A673 (cell line): ENCODE results near the gene TTLL11. TPM values are rescaled to one million over a fixed set of nuclear protein-coding genes. Genes with fewer than 3 reads are reported as not detected.

Source experiments
- BruUV-seq: library from RNA; stranded (reverse); fragments of 400-500 nt; replicated peaks from 2 replicates; lab custom pipeline; 2021; lab: Mats Ljungman, UMichigan
- CTCF ChIA-PET: fragments of 300-600 bp; sonication (Branson Sonifier 250); formaldehyde crosslinking; loops from one replicate; lab custom pipeline; 2022; ENCODE audit warnings: antibody characterized with exemption; lab: Charles Lee
- POLR2A ChIA-PET: fragments of 300-600 bp; sonication (Branson Sonifier 250); formaldehyde crosslinking; loops from one replicate; lab custom pipeline; 2022; ENCODE audit warnings: antibody characterized with exemption; ENCODE audit not compliant: low non-redundant PET; lab: Charles Lee
- DNase-seq: peaks from one replicate; pipeline ENCODE4 v3.0.0-alpha.2; 2015; ENCODE audit warnings: low spot score
- H3K27ac ChIP-seq: fragments of 200-600 bp; sonication (generic); 2 replicates; pipeline ENCODE4 v1.5.1; 2016; ENCODE audit warnings: mixed run types, low read depth, mild to moderate bottlenecking, mixed read lengths, antibody characterized with exemption, low read length; ENCODE audit not compliant: poor library complexity, severe bottlenecking
- H3K27me3 ChIP-seq: fragments of 200-600 bp; sonication (generic); replicated peaks from 2 replicates; pipeline ENCODE4 v1.6.1; 2017; ENCODE audit warnings: mixed run types, low read depth, mild to moderate bottlenecking, mixed read lengths, antibody characterized with exemption, low read length; ENCODE audit not compliant: insufficient read depth, poor library complexity
- H3K36me3 ChIP-seq: fragments of 200-600 bp; sonication (generic); 2 replicates; pipeline ENCODE4 v1.6.1; 2016; ENCODE audit warnings: mixed run types, mild to moderate bottlenecking, mixed read lengths, antibody characterized with exemption, low read length; ENCODE audit not compliant: insufficient read depth, poor library complexity, severe bottlenecking
- H3K4me1 ChIP-seq: fragments of 200-600 bp; sonication (generic); 2 replicates; pipeline ENCODE4 v1.6.1; 2017; ENCODE audit warnings: mixed run types, mild to moderate bottlenecking, mixed read lengths, antibody characterized with exemption, low read length; ENCODE audit not compliant: insufficient read depth, poor library complexity, severe bottlenecking
- H3K4me3 ChIP-seq: fragments of 200-600 bp; sonication (generic); 2 replicates; pipeline ENCODE4 v1.5.1; 2016; ENCODE audit warnings: low read depth, mixed run types, mild to moderate bottlenecking, mixed read lengths, low read length; ENCODE audit not compliant: poor library complexity, severe bottlenecking
- H3K9me3 ChIP-seq: fragments of 200-600 bp; sonication (generic); 2 replicates; pipeline ENCODE4 v1.6.1; 2016; ENCODE audit warnings: mixed run types, low read depth, mild to moderate bottlenecking, mixed read lengths, antibody characterized with exemption, low read length; ENCODE audit not compliant: poor library complexity, severe bottlenecking
- EZH2 ChIP-seq: fragments of 200-600 bp; sonication (generic); IDR thresholded peaks from 2 replicates; pipeline ENCODE4 v1.6.1; 2017; ENCODE audit warnings: borderline replicate concordance, low read depth, mild to moderate bottlenecking, mixed read lengths, antibody characterized with exemption, low read length; ENCODE audit not compliant: poor library complexity, severe bottlenecking
- intact Hi-C: fragments of 100-400 bp; cut with micrococcal nuclease; formaldehyde crosslinking; loops from one replicate; pipeline ENCODE4 v1.10.0; 2022; ENCODE audit not compliant: unreplicated experiment
- total RNA-seq: library from RNA; stranded (reverse); gene quantifications from 2 replicates; pipeline ENCODE4 v1.2.3, GENCODE V29; 2021
- TF ChIP-seq, protein P1 (sequence below): fragments of 300-800, 200-600 bp; sonication (generic); conservative IDR thresholded peaks from 2 replicates; pipeline ENCODE4 v1.5.1; 2017; ENCODE audit warnings: low read depth, mild to moderate bottlenecking, antibody characterized with exemption, low read length, moderate library complexity, mixed read lengths

The TTLL11 gene
- total RNA-seq, 1 experiment from 2014 or later: 3.0 TPM

DNA sequence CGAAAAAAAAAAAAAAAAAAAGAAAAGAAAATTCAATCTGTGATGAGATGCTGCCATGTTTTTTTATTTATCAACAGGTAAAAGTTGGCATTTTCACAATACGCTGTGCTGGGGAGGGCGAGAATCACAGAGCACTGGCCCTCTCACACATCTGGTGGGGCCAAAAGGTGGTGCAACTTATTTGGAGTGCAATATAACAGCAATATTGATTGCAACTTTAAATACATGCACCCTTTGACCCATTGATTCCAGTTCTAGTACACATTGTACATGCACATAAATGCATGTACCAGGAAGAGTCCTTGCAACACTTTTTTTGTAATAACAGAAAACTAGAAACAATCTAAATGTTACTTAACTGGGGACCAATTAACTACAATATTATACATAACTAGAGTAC, 282.6 kb downstream of the TTLL11 start:
- CTCF ChIA-PET: no interaction called here

DNA sequence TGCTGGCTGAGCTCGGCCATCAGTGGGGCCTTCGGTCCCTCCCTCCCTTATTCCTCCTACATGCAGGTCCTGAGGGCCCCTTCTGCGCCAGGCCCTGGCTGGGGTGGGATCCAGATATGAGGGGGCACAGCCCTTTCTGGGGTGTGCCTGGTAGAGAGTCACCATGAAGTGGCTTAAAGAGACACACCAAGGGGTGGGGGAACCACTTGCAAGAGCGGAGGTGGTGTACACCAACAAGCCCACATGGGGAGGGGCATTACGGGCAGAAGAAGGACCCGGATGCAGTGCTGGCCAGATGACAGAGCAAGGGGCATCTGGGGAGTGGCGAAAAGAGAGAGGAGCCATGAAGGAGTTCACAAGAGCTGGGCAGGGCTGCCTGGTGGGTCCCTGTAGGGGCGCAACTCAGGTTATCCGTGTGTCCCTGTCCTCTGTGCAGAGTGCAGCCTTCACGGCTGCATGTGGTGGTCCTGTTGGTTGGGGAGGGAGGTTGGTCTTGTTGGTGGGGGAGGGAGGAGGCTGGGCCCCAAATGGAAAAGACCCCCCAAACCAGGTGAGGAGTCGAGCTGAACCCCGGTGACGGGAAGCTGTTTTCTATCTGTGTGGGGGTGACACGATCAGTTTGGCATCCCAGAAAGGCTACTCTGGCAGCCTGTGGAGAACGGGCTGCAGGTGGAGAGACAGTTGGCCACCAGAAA, 283.6 kb downstream of the TTLL11 start:
- no TSS peak for BruUV-seq
- H3K9me3 ChIP-seq: no peaks in the 10 kb centered on the region
- no peak for DNase-seq
- intact Hi-C loops: no loop called here
- H3K36me3 ChIP-seq: no peaks in the 10 kb centered on the region
- H3K4me1 ChIP-seq: no peaks in the 10 kb centered on the region
- ChIA-PET POLR2A (no interaction called here), CTCF (no interaction called here)
- no peaks in the 10 kb centered on the region for H3K27me3 ChIP-seq
- no peak for TF ChIP-seq EZH2
- TF ChIP-seq, protein P1, sequence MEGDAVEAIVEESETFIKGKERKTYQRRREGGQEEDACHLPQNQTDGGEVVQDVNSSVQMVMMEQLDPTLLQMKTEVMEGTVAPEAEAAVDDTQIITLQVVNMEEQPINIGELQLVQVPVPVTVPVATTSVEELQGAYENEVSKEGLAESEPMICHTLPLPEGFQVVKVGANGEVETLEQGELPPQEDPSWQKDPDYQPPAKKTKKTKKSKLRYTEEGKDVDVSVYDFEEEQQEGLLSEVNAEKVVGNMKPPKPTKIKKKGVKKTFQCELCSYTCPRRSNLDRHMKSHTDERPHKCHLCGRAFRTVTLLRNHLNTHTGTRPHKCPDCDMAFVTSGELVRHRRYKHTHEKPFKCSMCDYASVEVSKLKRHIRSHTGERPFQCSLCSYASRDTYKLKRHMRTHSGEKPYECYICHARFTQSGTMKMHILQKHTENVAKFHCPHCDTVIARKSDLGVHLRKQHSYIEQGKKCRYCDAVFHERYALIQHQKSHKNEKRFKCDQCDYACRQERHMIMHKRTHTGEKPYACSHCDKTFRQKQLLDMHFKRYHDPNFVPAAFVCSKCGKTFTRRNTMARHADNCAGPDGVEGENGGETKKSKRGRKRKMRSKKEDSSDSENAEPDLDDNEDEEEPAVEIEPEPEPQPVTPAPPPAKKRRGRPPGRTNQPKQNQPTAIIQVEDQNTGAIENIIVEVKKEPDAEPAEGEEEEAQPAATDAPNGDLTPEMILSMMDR: no peak
- H3K4me3 ChIP-seq: no peak overlapping the region
- H3K27ac ChIP-seq: no peak overlapping the region

More for the DNA sequence above, 282.6 kb downstream of the TTLL11 start:
- Histone ChIP-seq H3K9me3 (no peaks in the 10 kb centered on the region), H3K4me1 (no peaks in the 10 kb centered on the region), H3K27me3 (no peaks in the 10 kb centered on the region), H3K27ac (no peak overlapping the region), H3K36me3 (no peaks in the 10 kb centered on the region), H3K4me3 (no peak overlapping the region)
- BruUV-seq: no TSS peak
- TF ChIP-seq, protein P1: no peak
- TF ChIP-seq EZH2: no peak
- DNase-seq: no peak
- POLR2A ChIA-PET: no interaction called here
- intact Hi-C loops: no loop called here

DNA sequence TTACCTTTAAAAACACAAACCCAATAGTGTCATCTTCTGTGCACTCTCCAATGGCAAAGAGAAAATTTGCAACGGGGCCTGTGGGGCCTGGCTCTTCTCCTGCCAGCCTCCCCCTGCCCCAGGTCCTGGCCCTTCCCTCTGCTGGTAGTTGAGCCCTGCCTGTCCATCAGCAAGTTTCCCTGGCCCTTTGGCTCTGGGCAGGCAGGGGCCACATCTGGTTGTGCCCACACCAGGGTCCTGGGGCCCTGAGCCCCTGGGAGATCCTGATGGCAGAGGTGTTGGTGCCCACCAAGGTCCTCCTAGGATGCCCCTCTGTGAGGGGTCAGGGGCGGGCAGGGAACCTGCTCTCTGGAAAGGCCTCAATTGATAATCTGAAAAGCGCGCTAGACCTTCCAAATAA, 284.3 kb downstream of the TTLL11 start:
- no peak for DNase-seq
- H3K27me3 ChIP-seq: no peaks in the 10 kb centered on the region
- no peak overlapping the region for H3K4me3 ChIP-seq
- BruUV-seq: no TSS peak
- ChIA-PET CTCF (no interaction called here), POLR2A (no interaction called here)
- H3K4me1 ChIP-seq: no peaks in the 10 kb centered on the region
- intact Hi-C loops: no loop called here
- no peak overlapping the region for H3K27ac ChIP-seq
- TF ChIP-seq, protein P1: no peak
- no peak for TF ChIP-seq EZH2
- H3K36me3 ChIP-seq: no peaks in the 10 kb centered on the region
- no peaks in the 10 kb centered on the region for H3K9me3 ChIP-seq
